Left renal pelvis (tissue), 4 donors: ENCODE results near the gene PTAFR. TPM values are rescaled to one million over a fixed set of nuclear protein-coding genes. Genes with fewer than 3 reads are reported as not detected.

ENCODE experiments used
- DNase-seq, 4 donors: peaks; one replicate each; pipeline ENCODE4 v3.0.0-alpha.2; 2013; ENCODE audit warnings: low read depth in 4 of 4, low spot score in 3 of 4
- polyA plus RNA-seq, 4 donors: library from polyadenylated mRNA; unstranded; fragments of 120-200 nt; gene quantifications; one replicate each; pipeline ENCODE4 v1.2.1, GENCODE V29; 2013; ENCODE audit not compliant: insufficient read length in 4 of 4

PTAFR gene
- polyA plus RNA-seq, 4 donors: 2.1 to 3.3 (median 2.6) TPM

- no peak for DNase-seq
Observed at GRCh38 chr1:28178690-28179485, 2.4 kb upstream of the PTAFR start.

- no peak for DNase-seq
Observed at GRCh38 chr1:28175955-28176485, 470 bp downstream of the PTAFR start.

- no peak for DNase-seq
Observed at GRCh38 chr1:28173980-28174297, 2.6 kb downstream of the PTAFR start.

- no peak for DNase-seq
Observed at GRCh38 chr1:28173151-28173979, 3.1 kb downstream of the PTAFR start.

- DNase-seq: no peak
Observed at GRCh38 chr1:28172713-28173150, 3.8 kb downstream of the PTAFR start.

- no peak for DNase-seq
Observed at GRCh38 chr1:28171246-28171645, 5.2 kb downstream of the PTAFR start.

- no peak for DNase-seq
Observed at GRCh38 chr1:28170001-28170596, 6.4 kb downstream of the PTAFR start.

GRCh38 chr1:28163496-28164161, 12.9 kb downstream of the PTAFR start:
- no peak for DNase-seq

GRCh38 chr1:28162151-28162550, 14.3 kb downstream of the PTAFR start:
- no peak for DNase-seq

- DNase-seq: no peak
Observed at GRCh38 chr1:28161751-28162150, 14.7 kb downstream of the PTAFR start.

- DNase-seq: no peak
Observed at GRCh38 chr1:28160782-28161266, 15.7 kb downstream of the PTAFR start.

- DNase-seq: no peak
Observed at GRCh38 chr1:28159680-28160079, 16.8 kb downstream of the PTAFR start.

GRCh38 chr1:28159243-28159642, 17.2 kb downstream of the PTAFR start:
- DNase-seq: no peak

GRCh38 chr1:28157894-28158293, 18.6 kb downstream of the PTAFR start:
- DNase-seq: no peak

- no peak for DNase-seq
Observed at GRCh38 chr1:28156821-28157220, 19.7 kb downstream of the PTAFR start.

- no peak for DNase-seq
Observed at GRCh38 chr1:28155628-28156027, 20.9 kb downstream of the PTAFR start.

GRCh38 chr1:28154078-28154594, 22.4 kb downstream of the PTAFR start:
- no peak for DNase-seq

GRCh38 chr1:28150125-28150780, 26.2 kb downstream of the PTAFR start:
- DNase-seq: no peak

GRCh38 chr1:28148880-28149195, 27.7 kb downstream of the PTAFR start:
- no peak for DNase-seq
